Measurements from ENCODE around the gene CHST9. TPM values are rescaled to one million over a fixed set of nuclear protein-coding genes. Genes with fewer than 3 reads are reported as not detected.

Gene CHST9
- total and polyA plus RNA-seq, 2 experiments from 2014 or later, result 9.8 to 32.7 TPM

DNA sequence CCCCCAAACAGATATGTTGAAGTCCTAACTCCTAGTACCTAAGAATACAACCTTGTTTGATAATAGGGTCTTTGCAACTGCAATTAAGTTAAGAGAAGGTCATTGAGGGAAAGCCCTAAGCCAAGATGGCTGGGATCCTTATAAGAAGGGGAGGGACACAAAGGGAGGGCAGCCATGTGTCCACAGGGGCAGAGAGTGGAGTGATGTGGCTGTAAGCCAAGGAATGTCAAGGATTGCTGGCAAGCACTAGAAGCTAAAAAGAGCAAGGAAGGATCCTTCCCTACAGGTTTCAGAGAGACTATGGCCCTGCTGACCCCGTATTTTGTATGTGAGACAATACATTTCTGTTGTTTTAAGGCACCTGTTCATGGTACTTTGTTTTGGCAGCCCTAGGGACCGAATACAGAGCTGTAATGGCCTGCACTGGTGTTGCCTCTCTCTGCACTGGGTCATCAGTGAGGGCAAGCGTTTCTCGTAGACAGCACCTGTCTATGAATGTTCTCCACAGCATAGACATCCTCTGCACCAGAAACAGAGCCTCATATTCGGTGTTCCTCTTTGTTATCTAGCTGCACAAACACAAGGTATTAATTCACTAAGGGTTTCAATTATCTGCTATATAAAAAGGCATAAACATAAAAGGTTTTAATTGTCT, 244.2 kb downstream of the CHST9 start:
- Histone ChIP-seq H3K4me2 (no peak overlapping the region), H3K36me3 (replicated peaks; ENCODE audit: insufficient read depth, low read depth) (no peaks in the 10 kb centered on the region), H3K9me2 (replicated peaks; ENCODE audit: insufficient read depth) (no peaks in the 10 kb centered on the region), H4K20me1 (ENCODE audit: insufficient read depth, poor library complexity, severe bottlenecking) (no peaks in the 10 kb centered on the region), H3K27ac (no peak overlapping the region), H3K9me3 (ENCODE audit: low read depth) (no peaks in the 10 kb centered on the region), H2AFZ (no peak overlapping the region), H3K27me3 (no peaks in the 10 kb centered on the region), H3K79me2 (no peaks in the 10 kb centered on the region), H3K4me1 (ENCODE audit: insufficient read depth) (no peaks in the 10 kb centered on the region), H3K4me3 (no peak overlapping the region)
- no peak for TF ChIP-seq EZH2 (IDR thresholded peaks at IDR 0.05; ENCODE audit: borderline replicate concordance)
- TF ChIP-seq EZH2phosphoT487 (IDR thresholded peaks at IDR 0.05; ENCODE audit: low read depth, severe bottlenecking, unreplicated experiment), result no peak
- TF ChIP-seq, protein P1, sequence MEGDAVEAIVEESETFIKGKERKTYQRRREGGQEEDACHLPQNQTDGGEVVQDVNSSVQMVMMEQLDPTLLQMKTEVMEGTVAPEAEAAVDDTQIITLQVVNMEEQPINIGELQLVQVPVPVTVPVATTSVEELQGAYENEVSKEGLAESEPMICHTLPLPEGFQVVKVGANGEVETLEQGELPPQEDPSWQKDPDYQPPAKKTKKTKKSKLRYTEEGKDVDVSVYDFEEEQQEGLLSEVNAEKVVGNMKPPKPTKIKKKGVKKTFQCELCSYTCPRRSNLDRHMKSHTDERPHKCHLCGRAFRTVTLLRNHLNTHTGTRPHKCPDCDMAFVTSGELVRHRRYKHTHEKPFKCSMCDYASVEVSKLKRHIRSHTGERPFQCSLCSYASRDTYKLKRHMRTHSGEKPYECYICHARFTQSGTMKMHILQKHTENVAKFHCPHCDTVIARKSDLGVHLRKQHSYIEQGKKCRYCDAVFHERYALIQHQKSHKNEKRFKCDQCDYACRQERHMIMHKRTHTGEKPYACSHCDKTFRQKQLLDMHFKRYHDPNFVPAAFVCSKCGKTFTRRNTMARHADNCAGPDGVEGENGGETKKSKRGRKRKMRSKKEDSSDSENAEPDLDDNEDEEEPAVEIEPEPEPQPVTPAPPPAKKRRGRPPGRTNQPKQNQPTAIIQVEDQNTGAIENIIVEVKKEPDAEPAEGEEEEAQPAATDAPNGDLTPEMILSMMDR (IDR thresholded peaks at IDR 0.05; ENCODE audit: poor library complexity), result no peak
- 96% methylated on average over 5 of the region's 5 CpGs for WGBS (ENCODE audit: low lambda C conversion rate, missing lambda C conversion rate)
- DNase-seq (ENCODE audit: low spot score), result no peak

DNA sequence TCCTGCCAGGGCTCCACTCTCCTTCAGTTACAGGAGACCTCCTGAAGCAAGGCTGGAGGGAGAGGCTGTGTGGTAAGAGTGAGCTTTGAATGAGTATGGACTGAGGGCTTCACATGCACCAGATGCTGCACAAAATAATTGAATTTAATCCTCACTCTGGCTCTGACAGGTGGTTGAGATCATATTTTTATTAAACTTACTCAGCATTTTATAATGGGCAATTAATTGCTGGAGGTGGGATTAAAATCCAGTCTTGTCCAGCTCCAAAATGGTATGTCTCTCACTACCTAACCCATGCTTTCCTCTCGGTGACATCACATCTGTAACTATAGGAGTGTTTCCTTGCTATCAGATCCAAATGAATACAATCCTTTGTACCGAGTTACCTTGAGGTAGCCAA, 253.4 kb downstream of the CHST9 start:
- Histone ChIP-seq H3K27me3 (no peaks in the 10 kb centered on the region), H3K4me3 (no peak overlapping the region), H3K79me2 (no peaks in the 10 kb centered on the region), H3K27ac (no peak overlapping the region), H3K9me3 (ENCODE audit: low read depth) (no peaks in the 10 kb centered on the region), H3K9me2 (replicated peaks; ENCODE audit: insufficient read depth) (no peaks in the 10 kb centered on the region), H3K4me1 (ENCODE audit: insufficient read depth) (no peaks in the 10 kb centered on the region), H3K4me2 (no peak overlapping the region), H4K20me1 (ENCODE audit: insufficient read depth, poor library complexity, severe bottlenecking) (no peaks in the 10 kb centered on the region), H3K36me3 (replicated peaks; ENCODE audit: insufficient read depth, low read depth) (no peaks in the 10 kb centered on the region), H2AFZ (no peak overlapping the region)
- no peak for DNase-seq (ENCODE audit: low spot score)
- TF ChIP-seq EZH2 (IDR thresholded peaks at IDR 0.05; ENCODE audit: borderline replicate concordance) (no peak), EZH2phosphoT487 (IDR thresholded peaks at IDR 0.05; ENCODE audit: low read depth, severe bottlenecking, unreplicated experiment) (no peak)
- TF ChIP-seq, protein P1 (IDR thresholded peaks at IDR 0.05; ENCODE audit: poor library complexity), result no peak
- WGBS (ENCODE audit: low lambda C conversion rate, missing lambda C conversion rate), result 95% methylated on average over 2 of the region's 2 CpGs

DNA sequence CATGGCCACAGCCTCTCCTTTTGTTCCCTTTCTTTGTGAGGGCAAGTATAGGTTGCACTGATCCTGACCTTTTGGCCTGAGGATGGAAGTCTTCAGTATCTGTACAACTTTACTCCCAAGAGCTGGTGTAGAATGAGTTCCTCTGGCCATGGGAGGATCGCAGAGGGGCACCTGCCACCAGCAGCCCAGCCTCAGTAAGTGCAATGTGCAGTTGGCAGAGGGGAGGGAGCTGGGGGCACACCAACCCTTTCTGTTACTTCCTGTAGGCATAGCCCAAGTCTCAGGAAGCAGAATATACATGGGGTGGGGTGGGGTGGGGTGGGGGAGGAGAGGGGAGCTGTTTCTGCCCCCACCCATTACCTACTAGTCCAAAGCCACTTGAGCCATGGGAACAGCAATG, 254.5 kb downstream of the CHST9 start:
- no peak for DNase-seq (ENCODE audit: low spot score)
- H3K4me1 ChIP-seq (ENCODE audit: insufficient read depth), result no peaks in the 10 kb centered on the region
- H3K4me2 ChIP-seq, result no peak overlapping the region
- 62% methylated on average over 1 of the region's 1 CpG for WGBS (ENCODE audit: low lambda C conversion rate, missing lambda C conversion rate)
- no peaks in the 10 kb centered on the region for H3K36me3 ChIP-seq (replicated peaks; ENCODE audit: insufficient read depth, low read depth)
- no peak overlapping the region for H2AFZ ChIP-seq
- no peaks in the 10 kb centered on the region for H4K20me1 ChIP-seq (ENCODE audit: insufficient read depth, poor library complexity, severe bottlenecking)
- no peak overlapping the region for H3K27ac ChIP-seq
- H3K4me3 ChIP-seq, result no peak overlapping the region
- TF ChIP-seq, protein P1 (IDR thresholded peaks at IDR 0.05; ENCODE audit: poor library complexity), result no peak
- TF ChIP-seq EZH2 (IDR thresholded peaks at IDR 0.05; ENCODE audit: borderline replicate concordance), result no peak
- no peak for TF ChIP-seq EZH2phosphoT487 (IDR thresholded peaks at IDR 0.05; ENCODE audit: low read depth, severe bottlenecking, unreplicated experiment)
- no peaks in the 10 kb centered on the region for H3K27me3 ChIP-seq
- H3K9me2 ChIP-seq (replicated peaks; ENCODE audit: insufficient read depth), result no peaks in the 10 kb centered on the region
- H3K9me3 ChIP-seq (ENCODE audit: low read depth), result no peaks in the 10 kb centered on the region
- H3K79me2 ChIP-seq, result no peaks in the 10 kb centered on the region

All from hepatocyte (in vitro differentiated cells).